Stimulated activated CD8-positive, alpha-beta memory T cell treated with anti-CD3 and anti-CD28 coated beads, Interleukin-15, amount 100 ng/mL, for 4 hours (primary cell): Measurements from ENCODE around the gene CAVIN2.

ENCODE experiments used
- DNase-seq, 2 donors: peaks; one replicate each; pipeline ENCODE4 v3.0.0-alpha.2; 2020; ENCODE audit warnings: low read depth in 2 of 2

Gene CAVIN2, protein sequence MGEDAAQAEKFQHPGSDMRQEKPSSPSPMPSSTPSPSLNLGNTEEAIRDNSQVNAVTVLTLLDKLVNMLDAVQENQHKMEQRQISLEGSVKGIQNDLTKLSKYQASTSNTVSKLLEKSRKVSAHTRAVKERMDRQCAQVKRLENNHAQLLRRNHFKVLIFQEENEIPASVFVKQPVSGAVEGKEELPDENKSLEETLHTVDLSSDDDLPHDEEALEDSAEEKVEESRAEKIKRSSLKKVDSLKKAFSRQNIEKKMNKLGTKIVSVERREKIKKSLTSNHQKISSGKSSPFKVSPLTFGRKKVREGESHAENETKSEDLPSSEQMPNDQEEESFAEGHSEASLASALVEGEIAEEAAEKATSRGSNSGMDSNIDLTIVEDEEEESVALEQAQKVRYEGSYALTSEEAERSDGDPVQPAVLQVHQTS

DNA sequence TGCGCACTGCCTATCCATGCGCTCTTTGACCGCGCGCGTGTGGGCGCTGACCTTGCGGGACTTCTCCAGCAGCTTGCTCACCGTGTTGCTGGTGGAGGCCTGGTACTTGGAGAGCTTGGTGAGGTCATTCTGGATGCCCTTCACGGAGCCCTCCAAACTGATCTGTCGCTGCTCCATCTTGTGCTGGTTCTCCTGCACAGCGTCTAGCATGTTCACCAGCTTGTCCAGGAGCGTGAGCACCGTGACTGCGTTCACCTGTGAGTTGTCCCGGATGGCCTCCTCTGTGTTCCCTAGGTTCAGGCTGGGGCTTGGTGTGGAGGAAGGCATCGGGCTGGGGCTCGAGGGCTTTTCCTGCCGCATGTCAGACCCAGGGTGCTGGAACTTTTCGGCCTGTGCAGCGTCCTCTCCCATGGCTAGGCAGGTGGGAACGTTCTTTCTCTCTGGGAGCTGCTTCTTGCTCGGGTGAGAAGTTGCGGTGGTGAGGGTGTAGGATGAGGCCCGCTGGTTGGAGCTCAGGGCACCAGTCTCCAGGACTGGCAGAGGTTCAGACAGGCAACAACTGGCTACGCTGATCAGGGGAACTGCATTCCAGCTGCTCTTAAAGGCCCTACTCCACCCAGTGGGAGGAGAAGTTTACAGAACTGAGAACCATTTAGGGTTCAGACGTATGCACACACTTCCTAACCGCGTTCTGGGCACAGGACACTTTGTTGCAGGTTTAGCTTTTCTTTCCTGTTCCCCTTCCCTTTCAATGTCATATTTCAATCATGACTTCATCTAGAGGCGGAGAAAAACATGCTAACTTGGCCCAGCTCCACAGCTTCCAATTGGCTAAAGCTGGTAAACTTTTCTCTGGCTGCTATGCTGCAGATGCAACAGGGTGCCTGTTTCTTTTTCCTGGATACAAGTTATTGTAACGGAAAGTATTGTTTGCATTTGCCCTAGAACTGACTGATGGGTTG is at the start of gene CAVIN2:
CAVIN2 (minus strand) TSS at position 574 of the 962 bp plus-strand sequence; CDS start at position 411, 163 bp downstream.
- DNase-seq, result no peak

DNA sequence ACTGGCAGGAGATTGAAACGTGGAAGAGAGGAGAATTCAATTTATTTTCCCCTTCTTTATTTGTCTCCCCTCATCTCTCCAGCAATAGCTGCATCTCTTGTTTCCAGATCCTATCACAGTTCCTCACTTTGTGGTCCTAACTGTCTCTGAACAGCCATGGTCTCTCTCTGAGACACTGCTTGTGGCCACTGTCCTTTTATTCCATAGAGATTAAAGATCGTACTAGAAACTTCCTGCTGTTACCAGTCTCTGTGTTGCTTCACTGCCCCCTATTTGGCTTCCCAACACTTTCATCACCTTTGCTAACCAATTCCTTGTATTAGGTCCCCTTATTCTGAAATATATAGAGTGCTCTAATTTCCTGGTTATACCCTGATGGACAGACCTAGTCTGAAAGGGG is 48.9 kb upstream of the CAVIN2 start:
- no peak for DNase-seq

DNA sequence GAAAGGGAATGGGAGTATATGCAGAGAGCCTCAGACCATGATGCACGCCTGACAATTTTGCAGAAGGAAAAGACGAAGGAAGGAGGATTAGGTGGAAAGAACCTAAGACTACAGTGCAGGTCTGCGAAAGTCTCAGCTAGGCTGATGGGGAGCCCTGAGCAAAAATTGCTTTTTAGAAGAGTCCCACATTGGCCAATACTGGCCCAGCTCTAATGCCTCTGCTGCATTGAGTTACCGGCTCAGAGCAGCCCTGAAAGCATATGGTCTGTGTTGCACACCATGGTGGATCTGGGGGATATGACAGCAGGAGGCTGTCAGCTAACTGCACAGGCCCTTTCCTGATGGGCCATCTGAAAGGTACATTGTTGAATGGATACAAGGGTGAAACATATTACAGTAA is 48.3 kb upstream of the CAVIN2 start:
- DNase-seq, result no peak

DNA sequence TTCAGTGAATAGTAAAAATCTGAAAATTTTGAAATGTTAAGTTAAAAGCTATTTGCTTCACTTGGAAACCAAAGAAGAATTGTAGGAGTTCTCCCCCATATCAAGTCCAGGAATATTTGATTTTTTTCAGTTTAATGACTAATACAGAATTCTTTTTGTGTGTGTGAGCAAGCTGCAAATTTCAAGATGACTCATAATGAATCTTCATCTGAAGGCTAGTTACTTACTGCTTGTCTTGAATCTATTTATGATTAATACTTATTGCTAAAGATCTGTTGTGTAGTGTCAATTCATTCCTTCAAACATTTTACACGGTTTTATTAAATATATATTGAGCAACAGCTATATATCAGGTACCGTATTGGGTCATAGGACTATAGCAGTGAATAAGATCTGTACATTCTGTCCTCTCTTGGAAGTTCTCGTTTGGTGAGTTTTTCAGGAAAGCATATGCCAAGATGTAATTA is 47.8 kb upstream of the CAVIN2 start:
- no peak for DNase-seq

DNA sequence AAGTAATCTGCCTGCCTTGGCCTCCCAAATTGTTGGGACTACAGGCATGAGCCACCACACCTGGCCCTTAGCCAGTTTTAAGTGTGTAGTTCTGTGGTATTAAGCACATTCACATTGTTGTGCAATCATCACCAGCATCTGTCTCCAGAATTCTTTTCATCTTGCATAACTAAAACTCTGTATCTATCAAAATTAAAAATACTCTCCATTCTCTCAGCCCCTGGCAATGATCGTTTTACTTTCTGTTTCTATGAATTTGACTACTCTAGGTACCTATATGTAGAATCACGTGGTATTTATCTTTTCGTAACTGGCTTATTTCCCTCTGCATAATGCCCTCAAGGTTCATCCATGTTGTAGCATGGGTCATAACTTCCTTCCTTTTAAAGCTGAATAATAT is 45.5 kb upstream of the CAVIN2 start:
- no peak for DNase-seq

DNA sequence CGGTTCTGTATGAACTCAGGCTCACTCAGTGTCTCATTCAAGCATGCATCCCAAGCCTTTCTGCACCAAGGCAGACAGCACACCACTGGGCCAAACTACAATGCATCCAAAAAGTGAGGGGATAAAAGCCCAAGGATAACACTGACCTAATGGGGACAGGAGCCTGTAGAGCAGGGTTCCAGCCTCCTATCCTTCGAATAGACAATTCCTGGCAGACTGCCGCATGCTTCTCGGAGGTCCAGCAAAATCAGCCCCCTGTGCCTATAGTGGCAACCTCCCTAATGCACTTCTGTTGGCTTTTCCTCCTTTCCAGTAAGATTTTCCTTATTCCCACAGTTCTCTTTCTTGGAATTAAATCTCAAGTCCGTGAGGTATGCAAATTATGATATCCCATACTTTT is 44.8 kb upstream of the CAVIN2 start:
- DNase-seq, result no peak

DNA sequence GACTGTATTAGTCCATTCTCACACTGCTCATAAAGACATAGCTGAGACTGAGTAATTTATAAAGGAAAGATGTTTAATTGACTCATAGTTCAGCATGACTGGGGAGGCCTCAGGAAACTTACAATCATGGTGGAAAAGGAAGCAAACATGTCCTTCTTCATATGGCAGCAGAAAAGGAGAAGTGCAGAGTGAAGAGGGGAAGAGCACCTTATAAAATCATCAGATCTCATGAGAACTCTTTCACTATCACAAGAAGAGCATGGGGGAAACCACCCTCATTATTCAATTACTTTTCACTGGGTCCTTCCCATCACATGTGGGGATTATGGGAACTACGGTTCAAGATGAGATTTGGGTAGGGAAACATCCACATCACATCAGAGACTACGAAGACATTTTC is 43.0 kb upstream of the CAVIN2 start:
- no peak for DNase-seq

DNA sequence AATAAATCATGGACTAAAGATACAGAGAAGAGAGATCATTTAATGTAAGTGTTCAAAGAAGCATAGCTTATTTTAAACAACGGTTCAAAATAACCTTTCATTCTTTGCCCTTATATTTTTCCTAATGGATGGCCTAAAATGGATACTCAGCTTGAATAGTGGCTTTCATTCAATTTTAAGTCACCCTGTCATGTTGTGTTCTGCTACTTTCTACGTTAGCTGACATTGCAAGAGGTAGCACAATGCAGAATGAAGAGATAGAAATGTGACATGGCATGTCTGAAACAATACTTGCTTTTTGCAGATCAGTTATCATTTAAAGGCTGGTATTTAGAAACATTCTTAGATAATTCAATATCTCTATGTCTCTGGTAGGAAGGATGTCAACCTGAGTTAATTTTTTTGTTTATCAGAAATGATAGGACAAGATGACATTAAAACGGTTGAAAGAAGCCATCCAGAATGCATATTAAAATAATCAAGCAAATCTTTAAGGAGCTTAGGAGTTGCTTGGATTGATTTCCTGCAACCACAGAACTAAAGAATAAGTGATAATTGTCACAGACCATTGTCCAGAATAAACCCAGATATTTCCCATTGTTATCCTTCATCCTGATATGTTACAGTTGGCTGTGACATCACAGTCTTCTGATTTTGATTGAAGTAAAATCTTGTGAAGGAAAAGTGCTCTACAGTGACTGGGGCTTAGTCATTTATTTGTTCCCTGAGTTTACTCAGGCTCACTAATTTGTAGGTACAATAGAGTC is 41.7 kb upstream of the CAVIN2 start:
- DNase-seq, result no peak

DNA sequence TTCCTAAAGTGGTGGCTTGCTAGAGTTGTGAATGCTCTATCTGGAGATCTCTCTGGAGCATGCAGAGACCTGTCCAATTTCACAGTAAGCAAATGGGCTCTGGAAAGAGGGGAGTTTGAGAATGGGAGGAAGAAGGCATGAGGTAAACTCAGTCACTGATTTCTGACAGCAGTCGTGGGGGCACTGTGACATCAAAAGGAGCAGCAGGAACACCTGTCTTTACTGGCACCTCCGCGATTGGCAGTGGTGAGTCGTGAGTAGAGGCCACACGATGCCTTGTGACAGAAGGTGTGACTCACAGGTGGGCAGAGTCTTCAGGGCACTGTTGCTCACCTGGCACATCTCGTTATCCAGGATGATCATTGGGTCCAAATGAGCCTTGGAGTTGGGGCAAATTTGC is 38.8 kb upstream of the CAVIN2 start:
- DNase-seq, result no peak

DNA sequence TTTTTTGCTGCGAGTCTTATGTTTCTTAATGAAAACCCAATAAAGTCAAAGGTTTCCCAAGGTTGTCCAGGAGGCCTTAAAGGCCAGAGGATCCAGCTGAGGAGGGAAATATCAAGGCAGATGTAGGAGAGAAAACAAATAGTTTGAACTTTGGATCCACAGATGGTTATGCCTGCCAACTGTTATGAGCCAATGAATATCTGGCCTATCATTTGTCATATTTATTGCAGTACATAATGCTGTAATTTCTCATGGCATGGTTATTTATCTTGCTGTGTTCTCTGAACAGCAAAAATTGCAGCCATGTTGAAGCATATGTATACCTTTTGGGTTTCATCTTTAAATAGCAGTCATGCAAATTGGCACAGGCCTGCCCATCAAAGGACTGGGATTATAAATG is 38.2 kb upstream of the CAVIN2 start:
- DNase-seq, result no peak

DNA sequence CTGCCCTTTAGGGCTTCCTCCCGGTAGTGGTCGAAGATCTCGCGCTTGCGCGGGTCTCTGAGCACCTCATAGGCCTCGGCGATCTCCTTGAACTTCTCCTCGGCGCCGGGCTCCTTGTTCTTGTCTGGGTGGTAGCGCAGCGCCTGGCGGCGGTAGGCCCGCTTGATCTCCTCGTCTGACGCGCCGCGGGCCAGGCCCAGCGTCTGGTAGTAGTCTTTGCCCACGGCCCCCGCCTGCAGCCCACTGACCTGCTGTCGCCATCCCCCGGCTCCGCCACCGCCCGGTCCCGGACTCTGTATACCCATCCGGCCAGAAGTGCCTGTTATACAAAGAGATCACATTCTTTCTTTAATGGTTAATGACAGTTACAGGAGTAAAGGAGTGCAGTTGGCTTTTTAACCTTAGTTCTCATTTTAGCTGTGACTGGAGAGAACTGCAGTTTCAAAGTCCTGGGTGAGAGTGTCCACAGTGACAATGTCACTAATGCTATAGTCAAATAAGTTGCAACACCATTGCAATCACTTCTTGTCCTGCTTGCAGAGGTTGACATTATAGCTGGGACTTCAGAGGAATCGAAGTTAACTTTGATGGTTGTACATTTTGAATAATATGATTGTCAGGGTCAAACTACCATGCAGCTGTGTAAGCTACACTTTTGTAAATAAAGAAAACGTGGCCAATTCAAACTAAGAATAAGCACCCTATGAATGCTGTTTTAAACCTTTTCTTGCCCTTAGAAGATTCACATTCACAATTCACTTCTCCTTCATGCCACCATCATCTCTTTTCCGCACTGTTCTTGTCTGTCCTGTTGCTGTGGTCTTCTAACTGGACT is 35.3 kb upstream of the CAVIN2 start:
- DNase-seq, result no peak

DNA sequence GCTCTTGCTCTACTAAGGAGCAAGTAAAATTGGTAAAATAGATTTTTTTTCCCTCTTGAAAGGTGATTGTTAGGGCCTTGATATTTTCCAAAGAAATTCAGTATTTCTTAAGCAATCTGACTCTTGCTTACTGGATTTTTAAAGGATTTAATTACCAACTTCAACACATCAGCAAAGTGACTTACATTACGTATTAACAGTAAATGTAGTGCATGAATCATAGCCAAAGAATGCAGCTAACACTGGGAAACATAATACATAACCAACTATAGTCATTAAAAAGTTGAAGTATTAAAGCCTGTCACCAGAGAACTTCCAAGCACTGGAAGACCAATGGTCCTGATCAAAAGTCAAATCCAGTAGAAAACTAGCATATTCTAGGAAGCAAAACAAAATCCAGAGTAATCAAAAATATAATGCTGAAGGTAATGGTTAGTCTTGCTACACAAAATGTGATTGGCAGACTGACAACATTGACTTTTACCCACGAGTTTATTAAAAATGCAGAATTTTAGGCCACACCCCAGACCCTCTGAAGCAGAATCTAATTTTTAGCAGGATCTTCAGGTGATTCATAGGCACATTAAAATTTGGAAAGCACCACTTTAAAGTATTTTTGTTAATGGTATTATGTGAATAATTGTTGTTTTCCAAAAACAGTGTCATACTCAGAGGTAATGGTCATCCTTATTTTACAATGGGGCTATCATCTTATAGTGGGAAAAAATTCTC is 31.8 kb upstream of the CAVIN2 start:
- DNase-seq, result no peak

DNA sequence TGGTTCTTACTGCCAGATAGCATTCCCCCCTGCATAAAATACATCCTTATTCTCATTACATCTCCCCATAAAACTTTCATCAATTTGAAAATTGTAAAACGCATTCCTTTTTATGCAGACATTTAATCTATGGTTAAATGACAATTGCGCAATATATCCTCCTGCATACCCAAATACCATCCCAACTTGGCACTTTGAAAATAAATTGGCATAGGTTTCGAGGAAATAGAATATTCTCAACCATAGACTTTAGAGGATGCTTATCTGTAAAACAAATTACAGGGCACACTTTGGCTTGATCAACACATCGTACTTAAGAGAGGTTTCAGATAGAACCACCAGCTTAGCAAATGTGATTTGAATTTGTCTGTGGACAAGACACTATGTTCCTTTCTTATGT is 31.0 kb upstream of the CAVIN2 start:
- no peak for DNase-seq

DNA sequence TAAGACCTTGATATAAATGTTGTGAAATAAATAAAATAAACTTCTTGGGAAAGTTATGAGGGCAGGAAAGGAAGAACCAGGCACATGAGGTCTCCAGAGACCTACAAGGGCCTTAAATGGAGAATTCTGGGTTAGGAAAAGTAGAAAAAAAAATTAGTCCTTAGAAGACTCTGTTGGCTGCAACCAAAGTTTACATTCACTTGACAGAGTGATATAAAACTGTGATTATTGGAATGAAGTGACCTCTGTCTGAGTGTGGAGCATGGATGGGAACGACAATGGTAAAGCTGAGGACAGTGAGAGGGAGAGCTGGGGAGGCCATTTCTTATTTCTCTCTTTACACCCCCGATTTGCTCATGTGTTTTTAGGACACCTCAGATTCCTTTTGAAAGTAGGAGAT is 29.0 kb upstream of the CAVIN2 start:
- no peak for DNase-seq

DNA sequence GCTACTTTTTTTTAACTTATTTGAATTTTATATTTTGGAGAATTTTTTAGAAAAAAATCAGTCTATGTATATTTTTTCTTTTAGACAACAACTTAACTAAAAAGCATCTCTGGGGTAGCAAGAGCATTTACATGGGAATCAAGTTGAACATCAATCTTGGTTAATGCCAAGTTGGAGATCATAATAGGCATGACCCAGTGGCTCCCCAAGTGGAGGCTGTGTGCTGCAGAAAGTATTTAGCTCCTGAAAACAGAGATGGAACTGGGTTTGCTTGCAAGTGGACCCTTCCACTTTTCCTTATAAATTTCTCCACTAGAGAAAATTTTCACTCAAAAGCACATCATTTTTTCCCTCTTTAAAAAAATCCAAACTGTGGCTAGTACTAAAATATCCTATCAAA is 23.9 kb upstream of the CAVIN2 start:
- no peak for DNase-seq

DNA sequence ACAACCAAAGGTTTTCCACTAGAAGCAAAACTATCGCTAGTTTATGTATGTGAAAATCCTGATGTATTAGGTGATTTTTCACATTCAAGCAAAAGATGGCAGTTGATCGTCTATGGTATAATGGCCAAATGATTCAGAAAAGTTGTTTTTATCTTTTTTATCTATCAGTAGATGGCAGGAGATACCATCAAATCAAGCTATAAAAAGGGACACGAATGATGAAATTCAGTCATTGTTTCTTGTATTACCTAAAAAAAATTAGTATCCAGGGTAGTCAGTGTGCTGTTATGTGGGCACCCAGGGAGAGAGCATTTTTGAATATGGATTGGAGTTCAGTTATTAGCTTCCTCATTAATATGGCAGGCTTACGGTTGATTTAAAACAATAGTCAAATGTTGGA is 22.9 kb upstream of the CAVIN2 start:
- no peak for DNase-seq

DNA sequence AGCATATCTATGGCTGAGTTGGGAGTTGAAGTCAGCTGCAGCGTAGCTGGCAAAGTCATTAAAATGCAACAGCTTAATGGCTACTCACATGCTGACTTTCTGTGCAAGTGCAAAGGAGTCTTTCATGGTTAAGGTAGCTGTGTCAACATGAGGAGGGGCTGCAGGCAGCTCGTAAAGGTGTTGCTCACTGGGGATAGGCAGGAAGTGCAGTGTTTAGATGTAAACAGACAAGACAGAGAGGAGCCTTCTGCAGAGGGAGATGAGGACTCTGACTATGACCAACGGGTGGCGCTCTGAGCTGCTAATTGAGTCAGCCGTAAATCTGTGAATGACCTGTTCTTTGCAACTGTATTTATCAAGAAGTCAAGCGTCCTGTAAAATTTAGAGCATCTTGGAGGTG is 22.3 kb upstream of the CAVIN2 start:
- no peak for DNase-seq

DNA sequence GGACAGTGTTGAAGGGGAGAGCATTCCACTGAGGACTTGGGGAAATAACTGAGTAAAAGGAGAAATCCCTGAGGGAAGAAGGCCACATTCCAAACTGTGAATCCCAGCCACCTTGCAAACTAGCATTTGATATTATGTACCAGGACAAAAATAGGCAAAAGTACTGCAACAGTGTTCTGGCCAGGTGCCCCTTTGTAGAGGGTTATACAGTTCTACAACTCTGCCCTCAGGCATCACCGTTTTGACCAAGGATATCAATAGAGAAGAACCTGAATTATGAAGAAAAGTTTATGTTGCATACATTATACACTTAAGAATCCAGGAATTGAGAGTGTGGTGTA is 20.6 kb upstream of the CAVIN2 start:
- no peak for DNase-seq

DNA sequence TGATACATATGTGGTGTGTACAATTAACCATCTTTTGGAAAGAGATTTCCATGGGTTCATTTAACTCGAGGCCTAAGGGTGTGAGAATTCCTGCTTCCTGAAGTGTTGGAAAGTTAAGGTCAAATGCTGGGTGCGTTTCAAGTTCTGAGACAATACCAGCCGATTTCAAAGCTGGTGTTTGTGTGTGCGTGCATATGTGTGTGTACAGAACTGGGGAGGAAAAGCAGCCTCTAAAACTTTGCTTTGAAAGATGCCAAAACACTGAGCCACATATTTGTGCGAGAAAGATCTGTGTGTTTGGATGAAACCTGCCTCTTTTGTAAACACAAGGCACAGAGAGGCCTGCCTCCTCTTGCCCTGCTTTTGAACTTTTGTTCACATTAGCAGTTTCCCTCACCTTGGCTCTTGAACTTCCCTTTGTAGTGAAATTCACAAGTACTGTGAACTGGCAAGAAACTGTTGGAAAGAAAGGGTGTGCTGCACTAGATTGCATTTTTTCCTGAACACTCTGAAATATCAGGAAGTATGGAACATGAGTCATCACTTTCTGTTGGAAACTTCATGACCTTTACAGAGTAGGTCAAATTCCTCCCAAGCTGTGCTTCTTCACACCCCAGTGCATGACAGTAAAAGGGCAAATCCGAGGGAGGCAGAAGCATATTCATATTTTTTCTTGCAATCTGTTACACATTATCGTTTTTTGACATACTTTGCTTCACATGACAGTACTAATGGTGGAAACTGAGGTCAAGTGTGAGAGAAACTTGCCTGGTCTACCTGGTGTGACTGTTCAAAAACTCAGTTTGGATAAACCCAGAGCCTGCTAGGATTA is 20.0 kb upstream of the CAVIN2 start:
- DNase-seq, result no peak

DNA sequence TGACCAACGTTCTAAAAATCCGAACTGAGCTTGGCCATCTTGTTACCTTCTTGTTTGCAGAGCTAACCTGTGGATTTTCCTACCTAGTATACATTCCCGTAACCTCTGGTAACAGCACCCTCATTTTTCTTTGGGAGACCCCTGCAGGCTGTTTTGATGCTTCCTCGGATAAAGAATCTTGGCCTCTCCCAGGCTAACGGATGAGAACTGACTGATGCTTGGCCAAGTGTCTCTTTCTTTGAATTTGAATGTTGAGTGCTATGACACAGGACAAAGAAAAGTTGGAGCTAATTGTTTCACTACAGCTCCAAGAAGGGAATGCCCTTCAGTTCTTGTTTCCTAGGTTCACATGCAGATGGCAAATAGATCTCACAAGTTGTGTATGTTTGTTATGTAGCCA is 19.3 kb upstream of the CAVIN2 start:
- no peak for DNase-seq
